ENCODE data around the gene TTC23. TPM values are rescaled to one million over a fixed set of nuclear protein-coding genes. Genes with fewer than 3 reads are reported as not detected.

The TTC23 gene
- total and polyA plus RNA-seq, 2 donors (not counting 3 experiments of a cell fraction or from before 2014, with no cell fraction given) = 4.1 to 27.3 TPM

DNA sequence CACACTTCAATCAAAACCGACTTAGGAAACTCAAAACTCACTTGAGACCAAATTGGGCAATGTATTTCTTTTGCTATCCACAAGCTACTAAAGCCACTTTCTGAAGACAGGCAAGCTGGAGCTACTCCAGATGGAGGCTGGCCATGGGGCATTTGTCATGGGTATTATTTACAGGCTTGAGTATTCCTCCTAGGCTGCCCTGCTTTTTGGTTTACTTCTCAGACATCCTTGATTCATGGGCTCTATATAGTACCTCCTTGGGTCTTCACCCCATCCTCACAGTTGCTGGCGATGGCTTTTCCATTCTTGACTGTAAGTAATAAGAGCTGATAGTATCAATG lies 163.1 kb downstream of the TTC23 start:
- Histone ChIP-seq H3K27me3 (ENCODE audit: control insufficient read depth in 2 of 2, insufficient read depth in 2 of 2, low read length in 2 of 2) (peaks cover 0 to 10% of the 10 kb centered on the region in 2 experiments), H4K20me1 (replicated peaks; ENCODE audit: control insufficient read depth, extremely low read depth, insufficient read depth, low read length) (no peaks in the 10 kb centered on the region), H3K4me3 (replicated peaks in 1 of 3; ENCODE audit: insufficient read depth in 1 of 3, low read depth in 1 of 3, low read length in 3 of 3) (no peak overlapping the region), H3K4me1 (ENCODE audit: control insufficient read depth, extremely low read depth, insufficient read depth, low read length) (no peaks in the 10 kb centered on the region), H3K36me3 (ENCODE audit: control insufficient read depth in 2 of 2, extremely low read depth in 1 of 2, insufficient read depth in 2 of 2, low read length in 2 of 2) (no peaks in the 10 kb centered on the region), H3K9me1 (replicated peaks; ENCODE audit: control insufficient read depth, extremely low read depth, insufficient read depth, low read length) (no peaks in the 10 kb centered on the region), H3K27ac (ENCODE audit: insufficient read depth, low read depth, low read length) (no peak overlapping the region), H3K4me2 (ENCODE audit: insufficient read depth, low read length) (no peak overlapping the region), H3K9me3 (replicated peaks; ENCODE audit: control insufficient read depth, insufficient read depth, low read length) (no peaks in the 10 kb centered on the region), H2AFZ (ENCODE audit: low read depth, low read length) (no peak overlapping the region), H3K79me2 (ENCODE audit: control insufficient read depth, insufficient read depth, low read length) (no peaks in the 10 kb centered on the region), H3K9ac (replicated peaks; ENCODE audit: extremely low read depth, insufficient read depth, low read length) (no peak overlapping the region)
- dilution Hi-C loops (cut with MboI; ENCODE audit: extremely low pct_ligation_motif_present, low sequenced_read_pairs) = no loop called here
- intact Hi-C loops (cut with micrococcal nuclease) = no loop called here
- FAIRE-seq (no peak), DNase-seq (ENCODE audit: low read depth, low spot score) (no peak)
- CTCF ChIA-PET = interaction anchor here (0.6 to 2.4 kb wide), 3 partner anchors 10 to 15 kb away, joined by 4 to 12 read pairs (median 11); no protein-coding TSS in a partner anchor
- BruUV-seq (replicated peaks) = no TSS peak
- TF ChIP-seq JUN (IDR thresholded peaks at IDR 0.05; ENCODE audit: borderline replicate concordance, insufficient read depth, insufficient read length, low read depth) (no peak), GATA2 (IDR thresholded peaks at IDR 0.05; ENCODE audit: insufficient read depth, insufficient read length, low read depth, low read length) (no peak), POLR2A (IDR thresholded peaks at IDR 0.05; ENCODE audit: low read depth, low read length) (no peak), MYC (IDR thresholded peaks at IDR 0.05; ENCODE audit: low read depth, low read length) (no peak), POLR2AphosphoS5 (IDR thresholded peaks at IDR 0.05; ENCODE audit: insufficient read depth, low read depth, low read length) (no peak), FOS (IDR thresholded peaks at IDR 0.05; ENCODE audit: borderline replicate concordance, insufficient read depth, low read length) (no peak), EZH2 (IDR thresholded peaks at IDR 0.05; ENCODE audit: borderline replicate concordance, low read depth, low read length, severe bottlenecking) (no peak), CTCF (IDR thresholded peaks at IDR 0.05; ENCODE audit: extremely low read depth in 1 of 2, insufficient read depth in 1 of 2, low read depth in 1 of 2, low read length in 2 of 2) (no peak), MAX (IDR thresholded peaks at IDR 0.05; ENCODE audit: insufficient read depth, insufficient read length) (no peak)
- POLR2A ChIA-PET = no interaction called here

Other genes with a start within 250 kb of the TTC23 start
- gene PGPEP1L, start 241.8 kb downstream of the TTC23 start, total RNA-seq = not detected in 2 replicates
- gene PGPEP1L, start 241.8 kb downstream of the TTC23 start, polyA plus RNA-seq = not detected in 2 replicates
- gene SYNM, start 144.5 kb downstream of the TTC23 start, total RNA-seq = 10.2 and 20.4 TPM in 2 replicates
- 2.7 and 3.7 TPM in 2 replicates for gene SYNM, start 144.5 kb downstream of the TTC23 start, polyA plus RNA-seq
- 19.6 and 22.4 TPM in 2 replicates for gene LRRC28, start 1.9 kb upstream of the TTC23 start, total RNA-seq
- 26.7 and 27.8 TPM in 2 replicates for gene LRRC28, start 1.9 kb upstream of the TTC23 start, polyA plus RNA-seq

All from endothelial cell of umbilical vein (primary cell).